Measurements from ENCODE around the gene GRK3. TPM values are rescaled to one million over a fixed set of nuclear protein-coding genes. Genes with fewer than 3 reads are reported as not detected.

Gene GRK3
- total and polyA plus RNA-seq, 8 donors, result 18.4 to 33.9 (median 23.8) TPM

DNA sequence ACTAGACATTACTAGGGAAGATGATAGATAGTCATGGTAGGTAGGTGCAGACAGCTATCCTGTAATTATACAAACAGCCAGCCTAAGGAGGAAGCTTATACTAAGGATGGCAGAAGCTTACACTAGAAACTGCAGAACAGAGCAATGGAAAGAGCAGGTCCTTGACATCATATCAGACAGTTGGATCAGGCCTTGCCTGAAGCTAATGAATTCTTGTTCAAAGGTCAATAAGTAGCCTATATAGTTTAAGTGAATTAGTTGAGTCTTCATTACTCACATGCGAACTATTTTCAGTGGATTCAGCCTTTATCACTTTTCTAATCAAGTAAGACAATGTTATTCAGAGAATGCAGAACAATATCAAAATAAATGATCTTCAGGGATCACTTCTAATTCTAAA, 22.3 kb upstream of the GRK3 start:
- Histone ChIP-seq H3K27ac (no peak overlapping the region), H3K27me3 (no peaks in the 10 kb centered on the region), H3K4me1 (peaks cover 0 to 26% of the 10 kb centered on the region in 2 donors), H3K36me3 (no peaks in the 10 kb centered on the region), H3K4me3 (no peak overlapping the region), H3K9me3 (peaks cover 0 to 2% of the 10 kb centered on the region in 2 donors)
- intact Hi-C loops (cut with DNase I), result no loop called here
- TF ChIP-seq, protein P1, sequence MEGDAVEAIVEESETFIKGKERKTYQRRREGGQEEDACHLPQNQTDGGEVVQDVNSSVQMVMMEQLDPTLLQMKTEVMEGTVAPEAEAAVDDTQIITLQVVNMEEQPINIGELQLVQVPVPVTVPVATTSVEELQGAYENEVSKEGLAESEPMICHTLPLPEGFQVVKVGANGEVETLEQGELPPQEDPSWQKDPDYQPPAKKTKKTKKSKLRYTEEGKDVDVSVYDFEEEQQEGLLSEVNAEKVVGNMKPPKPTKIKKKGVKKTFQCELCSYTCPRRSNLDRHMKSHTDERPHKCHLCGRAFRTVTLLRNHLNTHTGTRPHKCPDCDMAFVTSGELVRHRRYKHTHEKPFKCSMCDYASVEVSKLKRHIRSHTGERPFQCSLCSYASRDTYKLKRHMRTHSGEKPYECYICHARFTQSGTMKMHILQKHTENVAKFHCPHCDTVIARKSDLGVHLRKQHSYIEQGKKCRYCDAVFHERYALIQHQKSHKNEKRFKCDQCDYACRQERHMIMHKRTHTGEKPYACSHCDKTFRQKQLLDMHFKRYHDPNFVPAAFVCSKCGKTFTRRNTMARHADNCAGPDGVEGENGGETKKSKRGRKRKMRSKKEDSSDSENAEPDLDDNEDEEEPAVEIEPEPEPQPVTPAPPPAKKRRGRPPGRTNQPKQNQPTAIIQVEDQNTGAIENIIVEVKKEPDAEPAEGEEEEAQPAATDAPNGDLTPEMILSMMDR (IDR thresholded peaks at IDR 0.05), result no peak
- DNase-seq (no peak), ATAC-seq (no peak)

DNA sequence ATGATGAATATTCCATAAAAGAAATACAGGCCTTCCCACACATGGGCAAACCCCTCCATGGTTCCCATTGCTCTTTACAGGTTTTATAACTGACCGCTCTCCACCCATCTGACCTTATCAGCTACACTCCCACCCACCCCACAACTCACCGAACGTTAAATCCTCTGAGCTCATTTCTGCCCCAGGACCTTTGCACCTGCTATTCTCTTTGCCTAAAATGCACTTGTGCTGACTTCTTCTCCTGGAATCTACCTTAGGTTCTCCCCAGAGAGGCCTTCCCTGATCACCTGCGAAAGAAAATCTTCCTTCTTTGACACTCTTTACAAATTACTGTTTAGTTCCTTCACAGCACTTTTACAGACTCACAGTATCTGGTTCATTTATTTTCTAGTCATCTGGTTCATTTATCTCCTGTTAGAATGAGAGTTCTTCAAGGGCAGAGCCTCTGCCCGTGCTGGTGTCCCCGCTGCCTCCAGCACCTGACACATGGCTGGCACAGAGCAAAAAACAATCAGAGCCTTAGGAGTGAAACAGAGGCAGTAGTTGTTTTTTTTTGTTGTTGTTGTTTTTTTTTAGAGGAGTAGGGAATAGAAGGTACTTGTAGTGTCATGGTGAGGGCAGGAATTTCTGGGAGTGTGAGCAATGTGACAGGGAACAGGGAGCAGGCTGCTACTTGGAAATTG, 21.6 kb upstream of the GRK3 start:
- Histone ChIP-seq H3K27ac (no peak overlapping the region), H3K4me3 (no peak overlapping the region), H3K4me1 (peaks cover 0 to 26% of the 10 kb centered on the region in 2 donors), H3K9me3 (peaks cover 0 to 2% of the 10 kb centered on the region in 2 donors), H3K36me3 (no peaks in the 10 kb centered on the region), H3K27me3 (no peaks in the 10 kb centered on the region)
- intact Hi-C loops (cut with DNase I), result no loop called here
- DNase-seq (no peak), ATAC-seq (no peak)
- TF ChIP-seq, protein P1 (IDR thresholded peaks at IDR 0.05), result no peak

DNA sequence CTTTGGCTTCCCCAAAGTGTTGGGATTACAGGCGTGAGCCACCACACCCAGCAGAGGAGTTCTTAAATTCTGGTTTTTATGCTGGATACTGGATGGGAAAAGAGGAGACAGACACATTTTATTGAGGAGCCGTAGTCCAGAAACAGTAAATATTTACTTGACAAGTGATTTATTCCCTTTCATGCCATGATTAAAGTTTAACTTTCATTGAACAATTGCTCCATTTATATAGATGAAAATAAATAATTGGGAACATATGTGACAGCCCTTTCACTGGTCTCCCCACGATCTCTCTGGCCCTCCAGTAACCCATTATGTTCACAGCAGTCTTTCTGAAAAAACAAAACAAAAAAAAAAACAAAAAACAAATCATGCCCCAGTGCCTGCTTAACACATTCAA, 19.3 kb upstream of the GRK3 start:
- Histone ChIP-seq H3K27me3 (no peaks in the 10 kb centered on the region), H3K4me3 (no peak overlapping the region), H3K27ac (no peak overlapping the region), H3K9me3 (peaks cover 0 to 2% of the 10 kb centered on the region in 2 donors), H3K36me3 (no peaks in the 10 kb centered on the region), H3K4me1 (peaks cover 0 to 26% of the 10 kb centered on the region in 2 donors)
- ATAC-seq (no peak), DNase-seq (no peak)
- intact Hi-C loops (cut with DNase I), result no loop called here
- TF ChIP-seq, protein P1 (IDR thresholded peaks at IDR 0.05), result no peak

DNA sequence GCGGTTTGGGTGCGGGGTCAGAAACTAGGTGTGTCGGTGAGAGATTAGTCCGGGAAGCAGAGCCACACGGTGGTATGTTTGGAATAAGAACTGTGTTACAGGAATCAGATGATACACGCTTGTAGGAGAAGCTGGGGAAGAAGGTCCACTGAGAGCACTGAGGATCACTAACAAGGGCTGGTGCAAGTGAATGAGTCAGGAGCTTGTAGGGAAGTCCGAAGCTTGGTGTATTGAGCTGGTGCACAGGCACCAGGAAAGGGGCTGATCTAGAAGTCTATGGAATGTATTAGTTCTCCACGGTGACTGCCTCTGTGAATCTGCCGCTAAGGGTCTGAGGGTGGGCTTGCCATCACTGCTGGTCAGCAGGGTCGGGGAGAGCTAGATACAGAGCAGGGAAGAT, 18.8 kb upstream of the GRK3 start:
- Histone ChIP-seq H3K36me3 (no peaks in the 10 kb centered on the region), H3K4me3 (no peak overlapping the region), H3K9me3 (peaks cover 0 to 2% of the 10 kb centered on the region in 2 donors), H3K27me3 (no peaks in the 10 kb centered on the region), H3K4me1 (peaks cover 0 to 26% of the 10 kb centered on the region in 2 donors), H3K27ac (no peak overlapping the region)
- TF ChIP-seq, protein P1 (IDR thresholded peaks at IDR 0.05), result no peak
- intact Hi-C loops (cut with DNase I), result no loop called here
- DNase-seq (no peak), ATAC-seq (peak; percentile 35)

DNA sequence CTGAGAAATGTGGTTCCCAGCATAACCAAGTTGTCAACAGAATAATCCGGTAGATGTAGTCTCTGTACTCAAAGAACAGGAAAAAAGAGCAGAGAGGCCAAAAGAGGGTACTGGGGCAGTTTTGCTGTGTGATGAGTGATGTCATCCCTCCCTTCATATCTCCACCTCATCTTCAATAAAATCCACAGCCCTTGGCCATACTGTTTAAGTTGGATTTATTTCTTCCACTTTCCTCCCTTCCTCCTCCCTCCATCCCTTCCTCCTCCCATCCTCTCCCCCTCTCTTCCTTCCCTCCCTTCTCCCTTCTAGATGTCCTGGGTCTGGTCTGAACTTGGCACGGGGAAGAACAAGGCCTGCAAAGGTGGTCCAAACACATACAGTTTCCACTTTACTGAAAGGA, 18.2 kb upstream of the GRK3 start:
- intact Hi-C loops (cut with DNase I), result no loop called here
- peak overlapping the region in 1 of 2 donors; percentile 58 for H3K27ac ChIP-seq

More for the DNA sequence above, 18.2 kb upstream of the GRK3 start:
- Histone ChIP-seq H3K9me3 (peaks cover 0 to 2% of the 10 kb centered on the region in 2 donors), H3K36me3 (no peaks in the 10 kb centered on the region), H3K27me3 (no peaks in the 10 kb centered on the region), H3K4me3 (no peak overlapping the region), H3K4me1 (peaks cover 0 to 26% of the 10 kb centered on the region in 2 donors)
- TF ChIP-seq, protein P1 (IDR thresholded peaks at IDR 0.05), result no peak
- DNase-seq (no peak), ATAC-seq (no peak)
